Activated naive CD4-positive, alpha-beta T cell treated with anti-CD3 and anti-CD28 coated beads for 36 hours (primary cell): ENCODE results near the gene C1S. TPM values are rescaled to one million over a fixed set of nuclear protein-coding genes. Genes with fewer than 3 reads are reported as not detected.
"Not testable (repeated sequence)": the region's sequence is repeated elsewhere in the genome, so short reads cannot be mapped to it uniquely, and the experiment has no call there.

Source experiments
- CTCF ChIA-PET: fragments of 350-600 bp; sonication (Branson Sonifier 250); formaldehyde crosslinking; loops from one replicate; lab custom pipeline; 2021; ENCODE audit warnings: antibody characterized with exemption; lab: Charles Lee
- DNase-seq: peaks from one replicate; pipeline ENCODE4 v3.0.0-alpha.2; 2020
- H3K27ac Mint-ChIP-seq: one replicate; pipeline ENCODE4 v1.8.0; 2021; ENCODE audit warnings: mild to moderate bottlenecking, mixed read lengths
- H3K27me3 Mint-ChIP-seq: one replicate; pipeline ENCODE4 v1.8.0; 2021; ENCODE audit warnings: low read depth, mixed read lengths
- H3K36me3 Mint-ChIP-seq: one replicate; pipeline ENCODE4 v1.8.0; 2021; ENCODE audit warnings: low read depth, mixed read lengths
- H3K4me1 Mint-ChIP-seq: one replicate; pipeline ENCODE4 v1.8.0; 2021; ENCODE audit warnings: low read depth, mixed read lengths
- H3K4me3 Mint-ChIP-seq: one replicate; pipeline ENCODE4 v1.8.0; 2021; ENCODE audit warnings: mild to moderate bottlenecking, moderate library complexity, mixed read lengths
- H3K9me3 Mint-ChIP-seq: one replicate; pipeline ENCODE4 v1.8.0; 2021; ENCODE audit warnings: mixed read lengths
- intact Hi-C: fragments of 100-400 bp; cut with micrococcal nuclease; formaldehyde crosslinking; loops from one replicate; pipeline ENCODE4 v1.15.1; 2023
- total RNA-seq, 2 experiments: library from RNA; stranded (reverse); gene quantifications; one replicate each; pipeline ENCODE4 v1.2.3, GENCODE V29; 2021

C1S gene
- total RNA-seq, 2 experiments from 2014 or later = 2.2 to 3.1 TPM

GRCh38 chr12:7099290-7099996 lies 38.9 kb downstream of the C1S start:
- no peak for DNase-seq
- CTCF ChIA-PET = interaction anchor here (0.6 to 1.4 kb wide), 5 partner anchors 8 to 57 kb away, joined by 3 to 5 read pairs (median 3); partner anchors contain the start of gene C1RL
- Mint-ChIP-seq H3K9me3 (no peaks in the 10 kb centered on the region), H3K4me3 (no peak overlapping the region), H3K36me3 (peaks cover 2% of the 10 kb centered on the region), H3K4me1 (peaks cover 10% of the 10 kb centered on the region), H3K27me3 (no peaks in the 10 kb centered on the region), H3K27ac (no peak overlapping the region)
- intact Hi-C loops = no loop called here

- peaks cover 10% of the 10 kb centered on the region for H3K4me1 Mint-ChIP-seq
- intact Hi-C loops = no loop called here
- no peak overlapping the region for H3K4me3 Mint-ChIP-seq
- no peak for DNase-seq
- no peaks in the 10 kb centered on the region for H3K27me3 Mint-ChIP-seq
- CTCF ChIA-PET = no interaction called here
- H3K9me3 Mint-ChIP-seq = no peaks in the 10 kb centered on the region
- H3K27ac Mint-ChIP-seq = no peak overlapping the region
- H3K36me3 Mint-ChIP-seq = peaks cover 3% of the 10 kb centered on the region
These were observed 39.7 kb downstream of the C1S start for GRCh38 chr12:7100239-7100638.

GRCh38 chr12:7101047-7101693 lies 40.7 kb downstream of the C1S start:
- intact Hi-C loops = no loop called here
- DNase-seq = no peak
- no peak overlapping the region for H3K4me3 Mint-ChIP-seq
- peaks cover 6% of the 10 kb centered on the region for H3K9me3 Mint-ChIP-seq
- peaks cover 12% of the 10 kb centered on the region for H3K36me3 Mint-ChIP-seq
- no peaks in the 10 kb centered on the region for H3K27me3 Mint-ChIP-seq
- no peak overlapping the region for H3K27ac Mint-ChIP-seq
- CTCF ChIA-PET = no interaction called here
- H3K4me1 Mint-ChIP-seq = peaks cover 16% of the 10 kb centered on the region

GRCh38 chr12:7101694-7102131 lies 41.2 kb downstream of the C1S start:
- H3K27me3 Mint-ChIP-seq = no peaks in the 10 kb centered on the region
- H3K36me3 Mint-ChIP-seq = peaks cover 16% of the 10 kb centered on the region
- CTCF ChIA-PET = interaction anchor here (1.6 to 2.0 kb wide), 2 partner anchors 8 to 11 kb away, joined by 8 to 12 read pairs; partner anchors contain the start of gene C1R
- peaks cover 20% of the 10 kb centered on the region for H3K4me1 Mint-ChIP-seq
- peaks cover 11% of the 10 kb centered on the region for H3K9me3 Mint-ChIP-seq
- intact Hi-C loops = no loop called here
- H3K4me3 Mint-ChIP-seq = no peak overlapping the region
- no peak for DNase-seq
- H3K27ac Mint-ChIP-seq = no peak overlapping the region

- peaks cover 13% of the 10 kb centered on the region for H3K9me3 Mint-ChIP-seq
- CTCF ChIA-PET = interaction anchor here (1.6 to 2.0 kb wide), 2 partner anchors 9 to 10 kb away, joined by 8 to 12 read pairs; partner anchors contain the start of gene C1R
- H3K4me3 Mint-ChIP-seq = no peak overlapping the region
- H3K27ac Mint-ChIP-seq = no peak overlapping the region
- DNase-seq = no peak
- no peaks in the 10 kb centered on the region for H3K27me3 Mint-ChIP-seq
- intact Hi-C loops = no loop called here
- peaks cover 24% of the 10 kb centered on the region for H3K4me1 Mint-ChIP-seq
- H3K36me3 Mint-ChIP-seq = peaks cover 16% of the 10 kb centered on the region
These were observed 42.1 kb downstream of the C1S start for GRCh38 chr12:7102582-7102981.

GRCh38 chr12:7103837-7104584 lies 43.5 kb downstream of the C1S start:
- Mint-ChIP-seq H3K4me3 (no peak overlapping the region), H3K27me3 (no peaks in the 10 kb centered on the region), H3K9me3 (peaks cover 13% of the 10 kb centered on the region), H3K4me1 (peaks cover 30% of the 10 kb centered on the region), H3K27ac (no peak overlapping the region), H3K36me3 (peaks cover 22% of the 10 kb centered on the region)
- intact Hi-C loops = no loop called here
- DNase-seq = no peak
- CTCF ChIA-PET = no interaction called here

GRCh38 chr12:7106082-7106481 lies 45.6 kb downstream of the C1S start:
- Mint-ChIP-seq H3K9me3 (peaks cover 13% of the 10 kb centered on the region), H3K27me3 (no peaks in the 10 kb centered on the region), H3K4me3 (no peak overlapping the region), H3K27ac (no peak overlapping the region), H3K4me1 (peaks cover 35% of the 10 kb centered on the region), H3K36me3 (peaks cover 22% of the 10 kb centered on the region)
- CTCF ChIA-PET = interaction anchor here (1.4 to 3.8 kb wide), 2 partner anchors 15 to 161 kb away, joined by 3 to 24 read pairs; partner anchors contain the start of genes C12orf57 and RNU7-1
- intact Hi-C loops = loop anchor here (5.0 kb wide), 1 partner anchor 254 kb away; the partner anchor contains the start of genes CDCA3 and USP5
- DNase-seq = no peak

- H3K27ac Mint-ChIP-seq, DNase-seq, H3K4me3 Mint-ChIP-seq, H3K27me3 Mint-ChIP-seq: not testable (repeated sequence)
- peaks cover 22% of the 10 kb centered on the region for H3K36me3 Mint-ChIP-seq
- intact Hi-C loops = loop anchor here (5.0 kb wide), 1 partner anchor 255 kb away; the partner anchor contains the start of genes CDCA3 and USP5
- peaks cover 35% of the 10 kb centered on the region for H3K4me1 Mint-ChIP-seq
- CTCF ChIA-PET = interaction anchor here (0.6 to 5.3 kb wide), 11 partner anchors 8 to 183 kb away, joined by 3 to 30 read pairs (median 3); partner anchors contain the start of genes C12orf57, C1R, LPCAT3 and RNU7-1
- peaks cover 13% of the 10 kb centered on the region for H3K9me3 Mint-ChIP-seq
These were observed 46.7 kb downstream of the C1S start for GRCh38 chr12:7107181-7107580.

GRCh38 chr12:7107636-7108002 lies 47.1 kb downstream of the C1S start:
- peaks cover 22% of the 10 kb centered on the region for H3K36me3 Mint-ChIP-seq
- CTCF ChIA-PET = interaction anchor here (0.6 to 5.3 kb wide), 14 partner anchors 8 to 183 kb away, joined by 3 to 30 read pairs (median 3); partner anchors contain the start of genes C12orf57, C1R, LPCAT3 and RNU7-1
- H3K4me1 Mint-ChIP-seq = peaks cover 31% of the 10 kb centered on the region
- H3K9me3 Mint-ChIP-seq = peaks cover 13% of the 10 kb centered on the region
- H3K4me3 Mint-ChIP-seq = peak overlapping the region; percentile 95
- no peak for DNase-seq
- H3K27ac Mint-ChIP-seq = peak overlapping the region; percentile 97
- no peaks in the 10 kb centered on the region for H3K27me3 Mint-ChIP-seq
- intact Hi-C loops = loop anchor here (1.0 to 5.0 kb wide), 5 partner anchors 23 to 255 kb away; partner anchors contain the start of genes C12orf57, CDCA3, CLSTN3 and LPCAT3

- H3K36me3 Mint-ChIP-seq = peaks cover 22% of the 10 kb centered on the region
- intact Hi-C loops = loop anchor here (1.0 to 5.0 kb wide), 5 partner anchors 22 to 256 kb away; partner anchors contain the start of genes C12orf57, CDCA3, CLSTN3 and LPCAT3
- peaks cover 13% of the 10 kb centered on the region for H3K9me3 Mint-ChIP-seq
- H3K4me3 Mint-ChIP-seq = peak overlapping the region; percentile 95
- no peaks in the 10 kb centered on the region for H3K27me3 Mint-ChIP-seq
- peak; percentile 88 for DNase-seq
- peak overlapping the region; percentile 97 for H3K27ac Mint-ChIP-seq
- peaks cover 32% of the 10 kb centered on the region for H3K4me1 Mint-ChIP-seq
- CTCF ChIA-PET = interaction anchor here (0.6 to 5.3 kb wide), 19 partner anchors 12 to 530 kb away, joined by 3 to 30 read pairs (median 3); partner anchors contain the start of genes C12orf57, C1R, LPCAT3 and RNU7-1
These were observed 47.7 kb downstream of the C1S start for GRCh38 chr12:7108003-7108795.
